ENCODE data around the gene TSPAN18. TPM values are rescaled to one million over a fixed set of nuclear protein-coding genes. Genes with fewer than 3 reads are reported as not detected.

Gene TSPAN18
- total RNA-seq, 2 experiments from 2014 or later, result 0.85 to 0.92 TPM

DNA sequence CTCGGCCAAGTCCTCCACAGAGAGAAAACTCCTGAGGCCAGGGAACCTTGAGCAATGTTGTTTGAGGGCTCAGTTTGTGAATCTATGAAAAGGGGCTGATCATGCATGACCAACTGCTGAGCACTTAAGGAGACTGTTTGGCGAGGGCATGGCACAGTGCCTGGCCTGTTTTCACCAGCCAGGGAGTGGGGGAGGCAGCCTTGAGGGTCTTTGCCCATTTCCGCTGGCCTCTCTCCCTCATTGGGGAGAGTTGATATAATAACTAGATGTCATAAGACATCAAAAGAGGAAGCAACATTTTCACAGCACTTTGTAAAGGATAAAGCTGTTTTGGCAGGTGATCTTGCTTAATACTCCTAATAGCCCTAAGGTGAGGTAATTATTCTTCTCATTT is 113.3 kb downstream of the TSPAN18 start:
- intact Hi-C loops (cut with micrococcal nuclease), result no loop called here
- Mint-ChIP-seq H3K4me1 (ENCODE audit: low read depth) (no peaks in the 10 kb centered on the region), H3K36me3 (ENCODE audit: low read depth) (peaks cover 7% of the 10 kb centered on the region), H3K27ac (no peak overlapping the region), H3K4me3 (no peak overlapping the region), H3K9me3 (peaks cover 22% of the 10 kb centered on the region), H3K27me3 (peaks cover 4% of the 10 kb centered on the region)
- POLR2A ChIA-PET, result no interaction called here
- DNase-seq, result no peak
- no peak for ATAC-seq
- TF ChIP-seq, protein P1, sequence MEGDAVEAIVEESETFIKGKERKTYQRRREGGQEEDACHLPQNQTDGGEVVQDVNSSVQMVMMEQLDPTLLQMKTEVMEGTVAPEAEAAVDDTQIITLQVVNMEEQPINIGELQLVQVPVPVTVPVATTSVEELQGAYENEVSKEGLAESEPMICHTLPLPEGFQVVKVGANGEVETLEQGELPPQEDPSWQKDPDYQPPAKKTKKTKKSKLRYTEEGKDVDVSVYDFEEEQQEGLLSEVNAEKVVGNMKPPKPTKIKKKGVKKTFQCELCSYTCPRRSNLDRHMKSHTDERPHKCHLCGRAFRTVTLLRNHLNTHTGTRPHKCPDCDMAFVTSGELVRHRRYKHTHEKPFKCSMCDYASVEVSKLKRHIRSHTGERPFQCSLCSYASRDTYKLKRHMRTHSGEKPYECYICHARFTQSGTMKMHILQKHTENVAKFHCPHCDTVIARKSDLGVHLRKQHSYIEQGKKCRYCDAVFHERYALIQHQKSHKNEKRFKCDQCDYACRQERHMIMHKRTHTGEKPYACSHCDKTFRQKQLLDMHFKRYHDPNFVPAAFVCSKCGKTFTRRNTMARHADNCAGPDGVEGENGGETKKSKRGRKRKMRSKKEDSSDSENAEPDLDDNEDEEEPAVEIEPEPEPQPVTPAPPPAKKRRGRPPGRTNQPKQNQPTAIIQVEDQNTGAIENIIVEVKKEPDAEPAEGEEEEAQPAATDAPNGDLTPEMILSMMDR (IDR thresholded peaks at IDR 0.05), result no peak
- CTCF ChIA-PET, result interaction anchor here (1.0 kb wide), 1 partner anchor 71 kb away, joined by 3 read pairs; no protein-coding TSS in a partner anchor

DNA sequence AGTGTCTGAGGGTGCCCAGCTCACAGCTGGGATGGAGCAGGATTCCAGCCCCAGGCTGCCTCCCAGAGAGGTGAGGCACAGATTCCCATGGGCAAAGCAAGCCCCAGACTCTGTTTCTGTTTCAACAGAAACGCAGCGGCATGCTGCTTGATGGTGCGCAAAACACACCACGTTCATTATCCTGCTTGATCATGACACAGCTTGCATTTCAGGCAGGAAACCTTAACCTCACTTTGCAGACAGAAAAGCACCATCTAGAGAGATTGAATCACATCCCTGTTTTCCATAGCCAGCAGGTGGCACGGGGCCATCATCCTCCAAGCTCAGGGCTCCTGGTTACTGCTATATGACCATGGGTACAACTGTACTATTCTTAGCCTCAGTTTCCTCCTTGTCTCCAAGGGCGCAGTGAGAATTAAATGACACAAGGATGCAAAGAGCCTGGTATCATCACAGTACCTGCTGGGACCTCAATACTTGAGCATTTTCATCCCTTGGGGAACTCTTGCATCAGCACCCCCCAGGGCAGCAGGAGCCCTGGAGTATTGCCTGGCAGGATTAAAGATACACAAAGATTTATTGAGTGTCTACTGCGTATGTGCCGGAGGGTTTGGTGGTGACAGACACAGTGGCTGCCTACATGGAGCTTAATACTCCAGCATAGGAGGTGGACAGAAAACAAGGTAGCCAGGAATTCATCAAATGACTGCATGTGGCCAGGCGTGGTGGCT is 113.9 kb downstream of the TSPAN18 start:
- DNase-seq (no peak), ATAC-seq (no peak)
- ChIA-PET CTCF (interaction anchor here (1.0 kb wide), 1 partner anchor 71 kb away, joined by 3 read pairs; no protein-coding TSS in a partner anchor), POLR2A (no interaction called here)
- Mint-ChIP-seq H3K36me3 (ENCODE audit: low read depth) (peaks cover 7% of the 10 kb centered on the region), H3K27me3 (peaks cover 4% of the 10 kb centered on the region), H3K4me3 (no peak overlapping the region), H3K27ac (no peak overlapping the region), H3K9me3 (peaks cover 22% of the 10 kb centered on the region), H3K4me1 (ENCODE audit: low read depth) (no peaks in the 10 kb centered on the region)
- intact Hi-C loops (cut with micrococcal nuclease), result no loop called here
- TF ChIP-seq, protein P1 (IDR thresholded peaks at IDR 0.05), result no peak

GRCh38 chr11:44842220-44842619 is 115.5 kb downstream of the TSPAN18 start:
- ATAC-seq (no peak), DNase-seq (no peak)
- ChIA-PET POLR2A (no interaction called here), CTCF (no interaction called here)
- peaks cover 34% of the 10 kb centered on the region for H3K9me3 Mint-ChIP-seq
- H3K27me3 Mint-ChIP-seq, result peaks cover 6% of the 10 kb centered on the region
- H3K4me1 Mint-ChIP-seq (ENCODE audit: low read depth), result no peaks in the 10 kb centered on the region
- H3K4me3 Mint-ChIP-seq, result no peak overlapping the region
- intact Hi-C loops (cut with micrococcal nuclease), result no loop called here
- TF ChIP-seq, protein P1 (IDR thresholded peaks at IDR 0.05), result no peak
- H3K27ac Mint-ChIP-seq, result no peak overlapping the region
- H3K36me3 Mint-ChIP-seq (ENCODE audit: low read depth), result peaks cover 13% of the 10 kb centered on the region

DNA sequence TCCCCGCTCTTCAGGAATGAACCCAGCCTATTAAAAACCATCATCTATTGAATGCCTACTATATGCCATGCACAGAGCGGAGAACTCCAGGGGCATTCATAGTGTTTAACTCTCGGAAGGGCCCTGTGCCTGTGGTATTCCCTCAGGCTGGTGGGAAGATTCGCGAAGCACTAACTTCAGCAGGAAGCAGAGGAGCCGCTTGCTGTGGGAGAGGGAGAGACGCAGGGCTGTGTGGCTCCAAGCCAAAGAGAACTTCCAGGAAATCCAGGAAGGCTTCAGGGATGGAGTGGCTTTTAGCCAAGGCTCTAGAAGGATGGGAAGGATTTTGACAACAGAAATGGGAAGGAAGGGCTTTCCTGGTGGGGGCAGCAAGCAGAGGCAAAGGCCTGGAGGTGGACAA is 120.1 kb downstream of the TSPAN18 start:
- Mint-ChIP-seq H3K27me3 (peaks cover 4% of the 10 kb centered on the region), H3K9me3 (peaks cover 35% of the 10 kb centered on the region), H3K36me3 (ENCODE audit: low read depth) (peaks cover 17% of the 10 kb centered on the region), H3K27ac (no peak overlapping the region), H3K4me1 (ENCODE audit: low read depth) (no peaks in the 10 kb centered on the region), H3K4me3 (no peak overlapping the region)
- TF ChIP-seq, protein P1 (IDR thresholded peaks at IDR 0.05), result no peak
- ATAC-seq (no peak), DNase-seq (no peak)
- POLR2A ChIA-PET, result no interaction called here
- intact Hi-C loops (cut with micrococcal nuclease), result no loop called here
- CTCF ChIA-PET, result interaction anchor here (0.9 kb wide), 1 partner anchor 13 kb away, joined by 3 read pairs; no protein-coding TSS in a partner anchor

GRCh38 chr11:44847316-44847715 is 120.6 kb downstream of the TSPAN18 start:
- CTCF ChIA-PET, result interaction anchor here (0.8 to 0.9 kb wide), 2 partner anchors 14 to 72 kb away, joined by 3 read pairs; no protein-coding TSS in a partner anchor
- POLR2A ChIA-PET, result no interaction called here
- Mint-ChIP-seq H3K4me1 (ENCODE audit: low read depth) (no peaks in the 10 kb centered on the region), H3K27me3 (peaks cover 4% of the 10 kb centered on the region), H3K4me3 (no peak overlapping the region), H3K36me3 (ENCODE audit: low read depth) (peaks cover 17% of the 10 kb centered on the region), H3K9me3 (peaks cover 33% of the 10 kb centered on the region), H3K27ac (no peak overlapping the region)
- TF ChIP-seq, protein P1 (IDR thresholded peaks at IDR 0.05), result no peak
- DNase-seq, result no peak
- intact Hi-C loops (cut with micrococcal nuclease), result no loop called here
- no peak for ATAC-seq

Data from activated CD8-positive, alpha-beta T cell treated with anti-CD3 and anti-CD28 coated beads for 36 hours (primary cell).